ENCODE data around the gene PPAN. TPM values are rescaled to one million over a fixed set of nuclear protein-coding genes. Genes with fewer than 3 reads are reported as not detected.

Gene PPAN
- total and polyA plus RNA-seq, 8 donors, result 22.6 to 49.8 (median 28.5) TPM

DNA sequence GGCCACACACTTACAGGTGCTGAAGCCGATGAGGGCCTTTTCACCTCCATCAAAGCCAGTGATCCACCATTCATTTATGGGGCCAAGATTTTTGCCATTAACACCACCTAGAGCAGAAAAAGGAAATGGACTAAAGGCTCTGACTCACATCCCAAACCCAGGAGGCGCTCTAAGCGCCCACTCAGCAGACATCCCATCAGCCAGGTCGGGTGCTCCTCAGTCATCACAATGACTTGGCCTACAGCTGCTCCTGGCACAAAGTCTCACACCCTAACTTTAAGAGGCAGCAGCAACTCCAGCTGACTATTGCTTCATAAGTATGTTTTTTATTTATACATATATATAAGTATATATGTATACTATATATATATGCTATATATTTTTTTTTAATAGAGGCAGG lies 49.7 kb downstream of the PPAN start:
- DNase-seq (peak in 1 of 4 donors; percentile 10), ATAC-seq (no peak)

DNA sequence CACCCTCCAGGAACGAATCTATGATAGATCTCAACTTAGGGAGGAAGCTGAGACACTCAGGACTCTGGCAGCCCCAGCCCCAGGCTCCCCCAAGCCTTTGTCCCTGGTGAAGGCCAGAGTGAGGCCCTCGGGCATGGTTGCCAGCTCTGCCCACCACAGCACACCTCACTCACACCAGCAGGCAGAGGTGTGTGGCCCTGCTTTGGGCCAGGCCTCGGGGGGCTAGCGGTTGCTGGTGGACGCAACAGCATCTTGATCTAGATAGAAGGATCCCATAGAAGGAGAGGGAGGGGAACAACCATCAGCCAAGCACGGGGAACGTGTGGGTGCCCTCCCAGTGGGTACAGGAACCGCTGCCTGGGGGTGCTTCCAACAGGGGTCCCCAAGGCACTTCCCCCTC lies 51.9 kb downstream of the PPAN start:
- TF ChIP-seq, protein P1, sequence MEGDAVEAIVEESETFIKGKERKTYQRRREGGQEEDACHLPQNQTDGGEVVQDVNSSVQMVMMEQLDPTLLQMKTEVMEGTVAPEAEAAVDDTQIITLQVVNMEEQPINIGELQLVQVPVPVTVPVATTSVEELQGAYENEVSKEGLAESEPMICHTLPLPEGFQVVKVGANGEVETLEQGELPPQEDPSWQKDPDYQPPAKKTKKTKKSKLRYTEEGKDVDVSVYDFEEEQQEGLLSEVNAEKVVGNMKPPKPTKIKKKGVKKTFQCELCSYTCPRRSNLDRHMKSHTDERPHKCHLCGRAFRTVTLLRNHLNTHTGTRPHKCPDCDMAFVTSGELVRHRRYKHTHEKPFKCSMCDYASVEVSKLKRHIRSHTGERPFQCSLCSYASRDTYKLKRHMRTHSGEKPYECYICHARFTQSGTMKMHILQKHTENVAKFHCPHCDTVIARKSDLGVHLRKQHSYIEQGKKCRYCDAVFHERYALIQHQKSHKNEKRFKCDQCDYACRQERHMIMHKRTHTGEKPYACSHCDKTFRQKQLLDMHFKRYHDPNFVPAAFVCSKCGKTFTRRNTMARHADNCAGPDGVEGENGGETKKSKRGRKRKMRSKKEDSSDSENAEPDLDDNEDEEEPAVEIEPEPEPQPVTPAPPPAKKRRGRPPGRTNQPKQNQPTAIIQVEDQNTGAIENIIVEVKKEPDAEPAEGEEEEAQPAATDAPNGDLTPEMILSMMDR (IDR thresholded peaks at IDR 0.05), result no peak
- no peak for ATAC-seq
- Histone ChIP-seq H3K27ac (no peak overlapping the region), H3K4me1 (no peaks in the 10 kb centered on the region), H3K36me3 (peaks cover 0 to 100% of the 10 kb centered on the region in 2 donors), H3K27me3 (no peaks in the 10 kb centered on the region), H3K4me3 (no peak overlapping the region), H3K9me3 (no peaks in the 10 kb centered on the region)
- intact Hi-C loops (cut with DNase I), result no loop called here
- peak in 1 of 4 donors; percentile 37 for DNase-seq

More for the DNA sequence above, 49.7 kb downstream of the PPAN start:
- no peaks in the 10 kb centered on the region for H3K27me3 ChIP-seq
- H3K4me3 ChIP-seq, result no peak overlapping the region
- peaks cover 0 to 100% of the 10 kb centered on the region in 2 donors for H3K36me3 ChIP-seq
- TF ChIP-seq, protein P1 (IDR thresholded peaks at IDR 0.05), result no peak
- H3K4me1 ChIP-seq, result no peaks in the 10 kb centered on the region
- no peak overlapping the region for H3K27ac ChIP-seq
- intact Hi-C loops (cut with DNase I), result no loop called here
- H3K9me3 ChIP-seq, result no peaks in the 10 kb centered on the region

DNA sequence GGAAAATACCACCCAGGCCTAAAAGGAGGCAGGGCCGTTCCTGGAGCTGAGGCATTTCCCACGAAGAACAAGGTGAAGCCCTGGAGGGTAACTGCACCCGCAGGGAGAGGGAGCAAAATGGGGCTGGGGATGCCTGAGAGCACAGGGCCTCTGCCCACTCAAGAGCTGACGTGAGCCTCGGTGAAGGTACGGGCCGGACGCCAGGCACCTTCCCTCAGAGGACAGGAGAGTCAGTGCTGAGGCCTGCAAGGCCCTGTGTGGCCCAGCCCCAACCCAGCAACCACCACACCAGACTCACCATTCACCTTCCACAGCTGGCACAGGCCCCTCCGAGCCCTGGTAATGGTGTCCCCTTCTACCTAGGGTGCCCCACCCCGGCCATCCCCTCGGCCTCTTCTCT lies 52.3 kb downstream of the PPAN start:
- ATAC-seq (no peak), DNase-seq (peak in 1 of 4 donors; percentile 47)
- no peak overlapping the region for H3K27ac ChIP-seq
- H3K27me3 ChIP-seq, result no peaks in the 10 kb centered on the region
- TF ChIP-seq, protein P1 (IDR thresholded peaks at IDR 0.05), result no peak
- peaks cover 0 to 100% of the 10 kb centered on the region in 2 donors for H3K36me3 ChIP-seq
- intact Hi-C loops (cut with DNase I), result no loop called here
- no peaks in the 10 kb centered on the region for H3K4me1 ChIP-seq
- H3K9me3 ChIP-seq, result no peaks in the 10 kb centered on the region
- no peak overlapping the region for H3K4me3 ChIP-seq

DNA sequence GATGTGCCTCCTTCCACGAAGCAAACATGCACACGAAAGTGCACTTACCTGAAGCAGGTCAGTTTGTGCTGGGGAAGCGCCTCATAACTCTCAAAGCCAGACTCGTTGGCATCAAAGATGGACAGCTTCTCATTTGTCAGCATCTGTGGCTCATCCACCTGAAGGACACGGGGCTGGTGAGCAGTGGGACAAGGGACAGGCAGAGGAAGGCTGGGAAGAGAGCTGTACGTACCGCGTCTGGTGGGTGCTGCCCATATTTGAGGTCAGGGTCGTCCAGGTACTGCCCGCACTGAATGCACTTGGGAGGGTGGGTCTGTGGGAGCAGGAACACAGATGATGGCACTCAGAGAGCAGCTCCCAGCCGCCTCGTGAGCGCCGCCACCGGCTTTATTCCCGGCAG lies 53.4 kb downstream of the PPAN start:
- no peak for ATAC-seq
- H3K9me3 ChIP-seq, result no peaks in the 10 kb centered on the region
- DNase-seq, result peak in 1 of 4 donors; percentile 62
- no peak overlapping the region for H3K4me3 ChIP-seq
- H3K27ac ChIP-seq, result no peak overlapping the region
- no peaks in the 10 kb centered on the region for H3K4me1 ChIP-seq
- intact Hi-C loops (cut with DNase I), result no loop called here
- H3K27me3 ChIP-seq, result no peaks in the 10 kb centered on the region
- peaks cover 0 to 100% of the 10 kb centered on the region in 2 donors for H3K36me3 ChIP-seq
- TF ChIP-seq, protein P1 (IDR thresholded peaks at IDR 0.05), result no peak

Other genes with a start within 250 kb of the PPAN start
- 10 to 100 TPM in 1 of 2 donors, 1 to 10 TPM in 1; 7.6 to 10.4 TPM for gene OLFM2, start 169.8 kb upstream of the PPAN start, total RNA-seq
- gene OLFM2, start 169.8 kb upstream of the PPAN start, polyA plus RNA-seq (ENCODE audit: insufficient read length in 6 of 6), result 10 to 100 TPM; 25.1 to 33.9 (median 29.8) TPM
- gene COL5A3, start 95.9 kb upstream of the PPAN start, total RNA-seq, result 10 to 100 TPM; 15.9 to 21.9 TPM
- gene COL5A3, start 95.9 kb upstream of the PPAN start, polyA plus RNA-seq (ENCODE audit: insufficient read length in 6 of 6), result 1 to 10 TPM; 4.5 to 8.0 (median 5.4) TPM
- not detected for gene RDH8, start 92.9 kb upstream of the PPAN start, total RNA-seq
- not detected for gene RDH8, start 92.9 kb upstream of the PPAN start, polyA plus RNA-seq (ENCODE audit: insufficient read length in 6 of 6)
- gene SHFL, start 20.0 kb upstream of the PPAN start, total RNA-seq, result 10 to 100 TPM; 30.9 to 38.8 TPM
- 10 to 100 TPM; 28.8 to 41.6 (median 35.8) TPM for gene SHFL, start 20.0 kb upstream of the PPAN start, polyA plus RNA-seq (ENCODE audit: insufficient read length in 6 of 6)
- under 1 TPM; 0.38 to 0.68 TPM for gene ANGPTL6, start 3.7 kb upstream of the PPAN start, total RNA-seq
- 1 to 10 TPM; 1.4 to 3.1 (median 2.1) TPM for gene ANGPTL6, start 3.7 kb upstream of the PPAN start, polyA plus RNA-seq (ENCODE audit: insufficient read length in 6 of 6)
- gene P2RY11, start 5.3 kb downstream of the PPAN start, total RNA-seq, result 10 to 100 TPM in 1 of 2 donors, 1 to 10 TPM in 1; 8.4 to 24.4 TPM
- 10 to 100 TPM in 5 of 6 donors, 1 to 10 TPM in 1; 9.3 to 15.8 (median 12.9) TPM for gene P2RY11, start 5.3 kb downstream of the PPAN start, polyA plus RNA-seq (ENCODE audit: insufficient read length in 6 of 6)
- 100 to 1,000 TPM; 162 to 166 TPM for gene EIF3G, start 13.5 kb downstream of the PPAN start, total RNA-seq
- 100 to 1,000 TPM; 180 to 208 (median 191) TPM for gene EIF3G, start 13.5 kb downstream of the PPAN start, polyA plus RNA-seq (ENCODE audit: insufficient read length in 6 of 6)
- gene DNMT1, start 88.6 kb downstream of the PPAN start, total RNA-seq, result 100 to 1,000 TPM in 1 of 2 donors, 10 to 100 TPM in 1; 65.1 to 141 TPM
- gene DNMT1, start 88.6 kb downstream of the PPAN start, polyA plus RNA-seq (ENCODE audit: insufficient read length in 6 of 6), result 100 to 1,000 TPM; 141 to 191 (median 148) TPM
- 10 to 100 TPM; 25.6 to 40.3 TPM for gene S1PR2, start 125.0 kb downstream of the PPAN start, total RNA-seq
- 10 to 100 TPM; 36.8 to 47.6 (median 43.2) TPM for gene S1PR2, start 125.0 kb downstream of the PPAN start, polyA plus RNA-seq (ENCODE audit: insufficient read length in 6 of 6)
- 10 to 100 TPM; 37.2 to 53.1 TPM for gene MRPL4, start 145.9 kb downstream of the PPAN start, total RNA-seq
- gene MRPL4, start 145.9 kb downstream of the PPAN start, polyA plus RNA-seq (ENCODE audit: insufficient read length in 6 of 6), result 10 to 100 TPM; 27.5 to 41.6 (median 34.6) TPM
- gene ICAM1, start 164.8 kb downstream of the PPAN start, total RNA-seq, result 100 to 1,000 TPM; 149 to 497 TPM
- gene ICAM1, start 164.8 kb downstream of the PPAN start, polyA plus RNA-seq (ENCODE audit: insufficient read length in 6 of 6), result 10 to 100 TPM; 15.4 to 24.5 (median 17.4) TPM
- 10 to 100 TPM in 1 of 2 donors, 1 to 10 TPM in 1; 4.5 to 17.9 TPM for gene ICAM4, start 180.6 kb downstream of the PPAN start, total RNA-seq
- 10 to 100 TPM in 5 of 6 donors, 1 to 10 TPM in 1; 9.4 to 25.3 (median 14.7) TPM for gene ICAM4, start 180.6 kb downstream of the PPAN start, polyA plus RNA-seq (ENCODE audit: insufficient read length in 6 of 6)
- 10 to 100 TPM; 10.2 to 25.7 TPM for gene ICAM5, start 183.6 kb downstream of the PPAN start, total RNA-seq
- gene ICAM5, start 183.6 kb downstream of the PPAN start, polyA plus RNA-seq (ENCODE audit: insufficient read length in 6 of 6), result 10 to 100 TPM in 4 of 6 donors, 1 to 10 TPM in 2; 3.9 to 18.9 (median 11.4) TPM
- gene ZGLP1, start 203.5 kb downstream of the PPAN start, total RNA-seq, result 1 to 10 TPM; 2.8 to 7.8 TPM
- gene ZGLP1, start 203.5 kb downstream of the PPAN start, polyA plus RNA-seq (ENCODE audit: insufficient read length in 6 of 6), result 10 to 100 TPM in 2 of 6 donors, 1 to 10 TPM in 4; 5.6 to 11.9 (median 6.9) TPM
- gene FDX2, start 209.7 kb downstream of the PPAN start, total RNA-seq, result 10 to 100 TPM; 19.8 to 25.4 TPM
- gene FDX2, start 209.7 kb downstream of the PPAN start, polyA plus RNA-seq (ENCODE audit: insufficient read length in 6 of 6), result 10 to 100 TPM; 16.0 to 20.8 (median 19.3) TPM
- gene RAVER1, start 227.2 kb downstream of the PPAN start, total RNA-seq, result 10 to 100 TPM; 30.9 to 38.7 TPM
- gene RAVER1, start 227.2 kb downstream of the PPAN start, polyA plus RNA-seq (ENCODE audit: insufficient read length in 6 of 6), result 10 to 100 TPM; 21.6 to 39.0 (median 28.1) TPM
- gene ICAM3, start 233.3 kb downstream of the PPAN start, total RNA-seq, result 10 to 100 TPM; 17.3 to 44.8 TPM
- 10 to 100 TPM in 5 of 6 donors, 1 to 10 TPM in 1; 8.8 to 16.4 (median 11.3) TPM for gene ICAM3, start 233.3 kb downstream of the PPAN start, polyA plus RNA-seq (ENCODE audit: insufficient read length in 6 of 6)

All from left lung (tissue), 10 donors.